ENCODE data around the gene ARVCF. TPM values are rescaled to one million over a fixed set of nuclear protein-coding genes. Genes with fewer than 3 reads are reported as not detected.
A peak's percentile ranks its signal among the peaks of the same experiment; 100 is the strongest.

ARVCF gene
- total and polyA plus RNA-seq, 9 of the 15 experiments (the other 6 are each of a cell fraction or from before 2014, with no cell fraction given), result 0.03 to 97.4 (median 15.6) TPM

- CTCF ChIA-PET (ENCODE audit: low intra/inter-chr PET ratio), result no interaction called here
- no peak for DNase-seq (ENCODE audit: extremely low read depth in 1 of 4, low spot score in 3 of 4)
- Histone ChIP-seq H3K79me2 (ENCODE audit: control insufficient read depth, insufficient read depth, low read length) (peaks cover 4% of the 10 kb centered on the region; the same call in 1 of the 3 replicates), H2AFZ (ENCODE audit: low read depth, low read length) (no peak overlapping the region), H3K36me3 (ENCODE audit: control insufficient read depth, insufficient read depth, low read length) (peaks cover 40% of the 10 kb centered on the region), H3K9me3 (replicated peaks; ENCODE audit: control insufficient read depth, insufficient read depth, low read depth, low read length) (no peaks in the 10 kb centered on the region), H3K27ac (ENCODE audit: extremely low read depth, low read depth, low read length) (no peak overlapping the region), H3K4me3 (no peak overlapping the region), H3K4me2 (ENCODE audit: insufficient read depth, low read length) (no peak overlapping the region), H3K9ac (ENCODE audit: insufficient read depth in 1 of 2, low read depth in 2 of 2, low read length in 2 of 2) (peak overlapping the region in 1 of 2 experiments; percentile 83; a peak in 2 of 4 replicates), H3K27me3 (ENCODE audit: control insufficient read depth in 2 of 2, insufficient read depth in 2 of 2, low read length in 2 of 2) (no peaks in the 10 kb centered on the region), H4K20me1 (replicated peaks; ENCODE audit: control insufficient read depth, insufficient read depth, low read length) (peaks cover 15% of the 10 kb centered on the region; the same call in 1 of the 2 replicates), H3K9me1 (ENCODE audit: control insufficient read depth, insufficient read depth, low read length) (peaks cover 9% of the 10 kb centered on the region), H3K4me1 (replicated peaks in 1 of 2; ENCODE audit: control insufficient read depth in 2 of 2, insufficient read depth in 2 of 2, low read length in 2 of 2) (peaks cover 16 to 55% of the 10 kb centered on the region in 2 experiments)
- WGBS (ENCODE audit: insufficient coverage, low coverage, missing lambda C conversion rate), result 74% methylated on average over 14 of the region's 14 CpGs
- no TSS peak for BruUV-seq (replicated peaks)
- POLR2A ChIA-PET, result interaction anchor here (0.6 to 1.4 kb wide), 4 partner anchors 9 to 81 kb away, joined by 3 to 6 read pairs (median 4); no protein-coding TSS in a partner anchor
- in situ Hi-C loops (cut with MboI), result no loop called here
- no peak for FAIRE-seq
- intact Hi-C loops (cut with micrococcal nuclease), result no loop called here
- peak; percentile 8 for ATAC-seq
- TF ChIP-seq PCBP1 (IDR thresholded peaks at IDR 0.05; ENCODE audit: low read depth, low read length, poor library complexity, severe bottlenecking), result no peak
- TF ChIP-seq ZNF609 (CRISPR knock-in tag; IDR thresholded peaks at IDR 0.05; ENCODE audit: borderline replicate concordance), result no peak
- TF ChIP-seq ZKSCAN1 (IDR thresholded peaks at IDR 0.05; ENCODE audit: low read depth, low read length), result no peak
- no peak for TF ChIP-seq ATF3 (IDR thresholded peaks at IDR 0.05)
- TF ChIP-seq ATF3 (CRISPR knock-in tag; conservative IDR thresholded peaks at IDR 0.05), result peak; percentile 57; the same call in 1 of the 2 replicates
- TF ChIP-seq TCF3 (CRISPR knock-in tag; IDR thresholded peaks at IDR 0.05), result no peak
- no peak for TF ChIP-seq ZNF695 (CRISPR knock-in tag; IDR thresholded peaks at IDR 0.05)
- TF ChIP-seq TCF7L2 (IDR thresholded peaks at IDR 0.05; ENCODE audit: low read depth, low read length), result 0 out of 2 replicates have a peak, but pooled peaks have one; percentile 2
- peak; percentile 94 for TF ChIP-seq WHSC1 (IDR thresholded peaks at IDR 0.05; ENCODE audit: low read length)
- no peak for TF ChIP-seq ZNF311 (CRISPR knock-in tag; IDR thresholded peaks at IDR 0.05)
- peak; percentile 32 for TF ChIP-seq POLR2B (IDR thresholded peaks at IDR 0.05; ENCODE audit: low read depth, partially characterized antibody)
- TF ChIP-seq KHSRP (IDR thresholded peaks at IDR 0.05), result no peak
- TF ChIP-seq PCBP2 (IDR thresholded peaks at IDR 0.05; ENCODE audit: low read depth, low read length, poor library complexity, severe bottlenecking), result no peak
- no peak for TF ChIP-seq ZNF511 (CRISPR knock-in tag; IDR thresholded peaks at IDR 0.05)
- TF ChIP-seq POLR2A (conservative IDR thresholded peaks at IDR 0.05), result peak; percentile 53
- no peak for TF ChIP-seq STAT5B (CRISPR knock-in tag; IDR thresholded peaks at IDR 0.05)
- no peak for TF ChIP-seq TEAD4 (IDR thresholded peaks at IDR 0.05; ENCODE audit: low read length)
- TF ChIP-seq TEAD4 (CRISPR knock-in tag; IDR thresholded peaks at IDR 0.05; ENCODE audit: borderline replicate concordance), result no peak
Observed at GRCh38 chr22:20065896-20066616, 49.4 kb upstream of the ARVCF start.

All from K562 (cell line).